ENCODE data around the gene JMJD6. TPM values are rescaled to one million over a fixed set of nuclear protein-coding genes. Genes with fewer than 3 reads are reported as not detected.

The JMJD6 gene
- polyA plus RNA-seq, 1 donor (not counting 4 experiments of a cell fraction or from before 2014, with no cell fraction given) = 12.0 TPM

DNA sequence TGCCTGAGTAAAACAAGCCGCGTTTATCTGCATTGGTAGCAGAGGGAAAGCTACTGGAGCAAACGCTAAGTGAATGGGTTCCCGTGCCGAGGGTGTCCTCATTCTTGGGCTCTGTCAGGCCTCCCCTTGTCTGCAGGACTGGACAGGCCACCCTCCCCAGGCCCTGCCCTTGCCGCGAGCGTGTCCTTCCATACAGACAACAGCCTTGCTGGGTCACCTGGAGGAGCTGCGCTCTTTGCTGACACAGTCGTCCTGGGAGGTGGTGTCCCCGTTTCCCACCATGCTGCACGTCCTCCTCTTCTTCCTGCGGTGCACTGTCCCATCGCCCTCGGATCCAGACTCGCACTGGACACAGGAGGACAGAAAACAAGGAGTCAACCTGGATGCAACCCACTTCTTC is 7.9 kb downstream of the JMJD6 start:
- TF ChIP-seq EZH2 (IDR thresholded peaks at IDR 0.05; ENCODE audit: low read length) = no peak
- TF ChIP-seq, protein P1, sequence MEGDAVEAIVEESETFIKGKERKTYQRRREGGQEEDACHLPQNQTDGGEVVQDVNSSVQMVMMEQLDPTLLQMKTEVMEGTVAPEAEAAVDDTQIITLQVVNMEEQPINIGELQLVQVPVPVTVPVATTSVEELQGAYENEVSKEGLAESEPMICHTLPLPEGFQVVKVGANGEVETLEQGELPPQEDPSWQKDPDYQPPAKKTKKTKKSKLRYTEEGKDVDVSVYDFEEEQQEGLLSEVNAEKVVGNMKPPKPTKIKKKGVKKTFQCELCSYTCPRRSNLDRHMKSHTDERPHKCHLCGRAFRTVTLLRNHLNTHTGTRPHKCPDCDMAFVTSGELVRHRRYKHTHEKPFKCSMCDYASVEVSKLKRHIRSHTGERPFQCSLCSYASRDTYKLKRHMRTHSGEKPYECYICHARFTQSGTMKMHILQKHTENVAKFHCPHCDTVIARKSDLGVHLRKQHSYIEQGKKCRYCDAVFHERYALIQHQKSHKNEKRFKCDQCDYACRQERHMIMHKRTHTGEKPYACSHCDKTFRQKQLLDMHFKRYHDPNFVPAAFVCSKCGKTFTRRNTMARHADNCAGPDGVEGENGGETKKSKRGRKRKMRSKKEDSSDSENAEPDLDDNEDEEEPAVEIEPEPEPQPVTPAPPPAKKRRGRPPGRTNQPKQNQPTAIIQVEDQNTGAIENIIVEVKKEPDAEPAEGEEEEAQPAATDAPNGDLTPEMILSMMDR (optimal IDR thresholded peaks at IDR 0.05 in 1 of 3, IDR thresholded peaks at IDR 0.05 in 1 of 3, conservative IDR thresholded peaks at IDR 0.05 in 1 of 3; ENCODE audit: extremely low read depth in 1 of 3, insufficient read depth in 2 of 3, low read length in 3 of 3) = no peak
- H3K4me3 ChIP-seq (ENCODE audit: control insufficient read depth in 2 of 3, extremely low read depth in 1 of 3, insufficient read depth in 2 of 3, low read depth in 1 of 3, low read length in 3 of 3) = no peak overlapping the region
- H3K4me2 ChIP-seq (ENCODE audit: control insufficient read depth, extremely low read depth, insufficient read depth, low read depth, low read length) = no peak overlapping the region
- H3K9me1 ChIP-seq (ENCODE audit: control insufficient read depth, extremely low read depth, insufficient read depth, low read length) = no peaks in the 10 kb centered on the region
- peaks cover 24% of the 10 kb centered on the region for H3K79me2 ChIP-seq (ENCODE audit: control insufficient read depth, insufficient read depth, low read length)
- no peaks in the 10 kb centered on the region for H3K27me3 ChIP-seq (ENCODE audit: control insufficient read depth, extremely low read depth, insufficient read depth, low read length)
- H3K27ac ChIP-seq (ENCODE audit: control insufficient read depth, insufficient read depth, low read length) = no peak overlapping the region
- H3K4me1 ChIP-seq (ENCODE audit: control insufficient read depth, extremely low read depth, insufficient read depth, low read length) = peaks cover 2% of the 10 kb centered on the region
- no peak for DNase-seq (ENCODE audit: low read depth, low spot score)
- no peak for FAIRE-seq
- no peaks in the 10 kb centered on the region for H3K9me3 ChIP-seq (ENCODE audit: control insufficient read depth, low read depth, low read length)
- H3K36me3 ChIP-seq (ENCODE audit: control insufficient read depth in 2 of 2, extremely low read depth in 1 of 2, insufficient read depth in 2 of 2, low read length in 2 of 2) = peaks cover 50 to 56% of the 10 kb centered on the region in 2 experiments
- H3K9ac ChIP-seq (ENCODE audit: control insufficient read depth, extremely low read depth, insufficient read depth, low read length) = no peak overlapping the region
- dilution Hi-C loops (cut with MboI; ENCODE audit: extremely low pct_ligation_motif_present, low sequenced_read_pairs) = no loop called here
- H2AFZ ChIP-seq (ENCODE audit: control insufficient read depth, low read length) = no peak overlapping the region
- H4K20me1 ChIP-seq (ENCODE audit: control insufficient read depth, extremely low read depth, insufficient read depth, low read length) = no peaks in the 10 kb centered on the region

DNA sequence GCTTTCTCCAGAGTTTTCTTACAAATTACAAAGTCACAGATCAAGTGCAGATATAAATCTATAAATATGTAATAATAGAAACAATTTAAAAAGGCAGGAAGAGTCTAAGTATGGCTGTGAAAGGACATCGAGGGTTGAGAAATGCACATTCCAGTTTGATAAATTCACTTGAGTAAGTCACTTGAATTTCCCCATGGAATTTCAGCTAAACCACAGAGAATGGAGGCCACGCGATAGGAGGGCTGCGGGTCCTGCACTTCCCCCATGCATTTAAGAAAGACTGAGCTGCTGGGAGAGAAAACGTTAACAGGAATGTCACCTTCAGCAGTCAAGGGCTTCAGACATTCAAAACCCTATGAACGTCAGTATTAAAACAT is 9.6 kb downstream of the JMJD6 start:
- H3K9me3 ChIP-seq (ENCODE audit: control insufficient read depth, low read depth, low read length) = no peaks in the 10 kb centered on the region
- H3K36me3 ChIP-seq (ENCODE audit: control insufficient read depth in 2 of 2, extremely low read depth in 1 of 2, insufficient read depth in 2 of 2, low read length in 2 of 2) = peaks cover 45 to 52% of the 10 kb centered on the region in 2 experiments
- peaks cover 13% of the 10 kb centered on the region for H3K79me2 ChIP-seq (ENCODE audit: control insufficient read depth, insufficient read depth, low read length)
- peak overlapping the region; percentile 38 for H3K27ac ChIP-seq (ENCODE audit: control insufficient read depth, insufficient read depth, low read length)
- dilution Hi-C loops (cut with MboI; ENCODE audit: extremely low pct_ligation_motif_present, low sequenced_read_pairs) = no loop called here
- H3K4me2 ChIP-seq (ENCODE audit: control insufficient read depth, extremely low read depth, insufficient read depth, low read depth, low read length) = no peak overlapping the region
- peaks cover 2% of the 10 kb centered on the region for H3K4me1 ChIP-seq (ENCODE audit: control insufficient read depth, extremely low read depth, insufficient read depth, low read length)
- no peaks in the 10 kb centered on the region for H3K27me3 ChIP-seq (ENCODE audit: control insufficient read depth, extremely low read depth, insufficient read depth, low read length)
- DNase-seq (ENCODE audit: low read depth, low spot score) (no peak), FAIRE-seq (no peak)
- no peaks in the 10 kb centered on the region for H3K9me1 ChIP-seq (ENCODE audit: control insufficient read depth, extremely low read depth, insufficient read depth, low read length)
- H4K20me1 ChIP-seq (ENCODE audit: control insufficient read depth, extremely low read depth, insufficient read depth, low read length) = no peaks in the 10 kb centered on the region
- H2AFZ ChIP-seq (ENCODE audit: control insufficient read depth, low read length) = no peak overlapping the region
- no peak overlapping the region for H3K4me3 ChIP-seq (ENCODE audit: control insufficient read depth in 2 of 3, extremely low read depth in 1 of 3, insufficient read depth in 2 of 3, low read depth in 1 of 3, low read length in 3 of 3)
- TF ChIP-seq, protein P1 (optimal IDR thresholded peaks at IDR 0.05 in 1 of 3, IDR thresholded peaks at IDR 0.05 in 1 of 3, conservative IDR thresholded peaks at IDR 0.05 in 1 of 3; ENCODE audit: extremely low read depth in 1 of 3, insufficient read depth in 2 of 3, low read length in 3 of 3) = no peak
- TF ChIP-seq EZH2 (IDR thresholded peaks at IDR 0.05; ENCODE audit: low read length) = no peak
- no peak overlapping the region for H3K9ac ChIP-seq (ENCODE audit: control insufficient read depth, extremely low read depth, insufficient read depth, low read length)
